Measurements from ENCODE around the gene SGSH.

DNA sequence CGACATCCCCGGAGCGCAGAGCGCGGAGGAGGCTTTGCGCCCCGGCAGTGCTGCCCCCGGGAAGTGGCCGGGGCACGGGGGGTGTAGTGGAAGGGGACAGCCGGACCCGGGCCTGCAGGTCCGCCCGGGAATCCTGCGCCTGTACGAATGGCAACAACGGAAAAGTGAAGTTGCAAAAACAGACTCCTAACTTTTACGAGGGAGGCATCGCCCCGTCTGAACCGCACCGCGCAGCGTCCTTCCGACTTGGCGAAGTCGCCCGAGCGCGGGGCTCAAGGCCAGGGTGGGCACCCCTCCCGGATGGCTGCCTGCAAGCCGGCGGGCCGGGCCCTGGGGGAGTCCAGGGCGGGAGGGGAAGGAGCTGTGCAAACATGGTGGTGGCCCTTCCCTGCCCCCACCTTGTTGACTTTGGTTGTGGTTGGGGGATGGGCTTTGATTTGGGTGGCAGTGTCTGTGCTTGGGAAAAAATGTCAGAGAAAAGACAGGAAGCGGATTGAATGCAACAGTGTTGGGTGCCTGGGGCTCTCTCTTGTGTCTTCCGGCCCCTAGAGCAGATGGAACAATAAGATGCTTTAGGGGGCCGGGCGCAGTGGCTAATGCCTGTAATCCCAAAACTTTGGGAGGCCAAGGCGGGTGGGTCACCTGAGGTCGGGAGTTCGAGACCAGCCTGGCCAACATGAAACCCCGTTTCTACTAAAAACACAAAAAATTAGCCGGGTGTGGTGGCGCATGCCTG, 41.2 kb upstream of the SGSH start:
- TF ChIP-seq, protein P1, sequence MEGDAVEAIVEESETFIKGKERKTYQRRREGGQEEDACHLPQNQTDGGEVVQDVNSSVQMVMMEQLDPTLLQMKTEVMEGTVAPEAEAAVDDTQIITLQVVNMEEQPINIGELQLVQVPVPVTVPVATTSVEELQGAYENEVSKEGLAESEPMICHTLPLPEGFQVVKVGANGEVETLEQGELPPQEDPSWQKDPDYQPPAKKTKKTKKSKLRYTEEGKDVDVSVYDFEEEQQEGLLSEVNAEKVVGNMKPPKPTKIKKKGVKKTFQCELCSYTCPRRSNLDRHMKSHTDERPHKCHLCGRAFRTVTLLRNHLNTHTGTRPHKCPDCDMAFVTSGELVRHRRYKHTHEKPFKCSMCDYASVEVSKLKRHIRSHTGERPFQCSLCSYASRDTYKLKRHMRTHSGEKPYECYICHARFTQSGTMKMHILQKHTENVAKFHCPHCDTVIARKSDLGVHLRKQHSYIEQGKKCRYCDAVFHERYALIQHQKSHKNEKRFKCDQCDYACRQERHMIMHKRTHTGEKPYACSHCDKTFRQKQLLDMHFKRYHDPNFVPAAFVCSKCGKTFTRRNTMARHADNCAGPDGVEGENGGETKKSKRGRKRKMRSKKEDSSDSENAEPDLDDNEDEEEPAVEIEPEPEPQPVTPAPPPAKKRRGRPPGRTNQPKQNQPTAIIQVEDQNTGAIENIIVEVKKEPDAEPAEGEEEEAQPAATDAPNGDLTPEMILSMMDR (conservative IDR thresholded peaks at IDR 0.05 in 1 of 2, IDR thresholded peaks at IDR 0.05 in 1 of 2; ENCODE audit: extremely low read depth in 1 of 2, insufficient read depth in 1 of 2, low read depth in 1 of 2, low read length in 2 of 2) = no peak
- TF ChIP-seq EZH2 (IDR thresholded peaks at IDR 0.05; ENCODE audit: borderline replicate concordance, low read length) = no peak

All from mammary epithelial cell (primary cell).